Neural cell (in vitro differentiated cells): Measurements from ENCODE around the gene XXYLT1. TPM values are rescaled to one million over a fixed set of nuclear protein-coding genes. Genes with fewer than 3 reads are reported as not detected.

Experiments used
- H2AFZ ChIP-seq: fragments of 200-600, 300-800 bp; sonication (generic), shearing (Covaris generic); 2 replicates; pipeline ENCODE4 v1.6.0; 2014; ENCODE audit warnings: low read depth, mild to moderate bottlenecking, antibody characterized with exemption, low read length, moderate library complexity
- H3F3A ChIP-seq: fragments of 200-600 bp; shearing (Covaris generic); 2 replicates; pipeline ENCODE4 v1.6.1; 2016; ENCODE audit warnings: mild to moderate bottlenecking, moderate library complexity, mixed read lengths, antibody characterized with exemption, low read length; ENCODE audit not compliant: insufficient read depth, poor library complexity, severe bottlenecking
- H3K27ac ChIP-seq: fragments of 200-600, 300-800 bp; sonication (generic), shearing (Covaris generic); 2 replicates; pipeline ENCODE4 v1.5.1; 2014; ENCODE audit warnings: mild to moderate bottlenecking, low read length, moderate library complexity
- H3K27me3 ChIP-seq: fragments of 300-800, 200-600 bp; sonication (generic), shearing (Covaris generic); 2 replicates; pipeline ENCODE4 v1.6.0; 2014; ENCODE audit warnings: mild to moderate bottlenecking, low read depth, low read length, moderate library complexity; ENCODE audit not compliant: insufficient read depth
- H3K36me3 ChIP-seq: fragments of 300-800, 200-600 bp; sonication (generic), shearing (Covaris generic); 2 replicates; pipeline ENCODE4 v1.5.1; 2014; ENCODE audit warnings: mild to moderate bottlenecking, antibody characterized with exemption, low read length, moderate library complexity; ENCODE audit not compliant: insufficient read depth
- H3K4me2 ChIP-seq: fragments of 300-800, 200-600 bp; sonication (generic), shearing (Covaris generic); 2 replicates; pipeline ENCODE4 v1.6.0; 2014; ENCODE audit warnings: mild to moderate bottlenecking, low read length
- H3K4me3 ChIP-seq: fragments of 300-800, 200-600 bp; sonication (generic), shearing (Covaris generic); 2 replicates; pipeline ENCODE4 v1.5.1; 2014; ENCODE audit warnings: mild to moderate bottlenecking, low read length, moderate library complexity
- H3K79me2 ChIP-seq: fragments of 200-600 bp; shearing (Covaris generic); replicated peaks from 2 replicates; pipeline ENCODE4 v1.6.0; 2014; ENCODE audit warnings: mild to moderate bottlenecking, low read length, moderate library complexity; ENCODE audit not compliant: insufficient read depth
- H3K9ac ChIP-seq: fragments of 300-800, 200-600 bp; sonication (generic), shearing (Covaris generic); 2 replicates; pipeline ENCODE4 v1.6.1; 2016; ENCODE audit warnings: mild to moderate bottlenecking, low read length, mixed read lengths
- H3K9me2 ChIP-seq: fragments of 200-600 bp; shearing (Covaris generic); 2 replicates; pipeline ENCODE4 v1.6.1; 2016; ENCODE audit warnings: mild to moderate bottlenecking, low read length, mixed read lengths; ENCODE audit not compliant: insufficient read depth
- H3K9me3 ChIP-seq: fragments of 200-600, 300-800 bp; sonication (generic), shearing (Covaris generic); 2 replicates; pipeline ENCODE4 v1.6.1; 2016; ENCODE audit warnings: mild to moderate bottlenecking, mixed run types, low read length, moderate library complexity, mixed read lengths
- H4K20me1 ChIP-seq: fragments of 200-600 bp; shearing (Covaris generic); 2 replicates; pipeline ENCODE4 v1.6.1; 2016; ENCODE audit warnings: mild to moderate bottlenecking, mixed run types; ENCODE audit not compliant: insufficient read depth
- EP300 ChIP-seq: fragments of 450-650 bp; conservative IDR thresholded peaks from 2 replicates; pipeline ENCODE4 v1.6.1; 2014; ENCODE audit warnings: antibody characterized with exemption, mild to moderate bottlenecking, moderate library complexity; ENCODE audit not compliant: poor library complexity, severe bottlenecking
- EZH2 ChIP-seq: fragments of 200-600, 300-800 bp; shearing (Covaris generic), sonication (generic); IDR thresholded peaks from 2 replicates; pipeline ENCODE4 v1.6.1; 2014; ENCODE audit warnings: antibody characterized with exemption, low read length, borderline replicate concordance, mild to moderate bottlenecking; ENCODE audit not compliant: insufficient read depth, poor library complexity, severe bottlenecking
- MXI1 ChIP-seq: fragments of 450-650 bp; conservative IDR thresholded peaks from 2 replicates; pipeline ENCODE4 v1.6.1; 2014; ENCODE audit warnings: antibody characterized with exemption, mild to moderate bottlenecking; ENCODE audit not compliant: poor library complexity, severe bottlenecking
- POLR2AphosphoS5 ChIP-seq: IDR thresholded peaks from 2 replicates; pipeline ENCODE4 v1.6.1; 2012
- RAD21 ChIP-seq: fragments of 450-650 bp; conservative IDR thresholded peaks from 2 replicates; pipeline ENCODE4 v1.6.1; 2014; ENCODE audit warnings: antibody characterized with exemption, mild to moderate bottlenecking, moderate library complexity
- SMC3 ChIP-seq: fragments of 450-650 bp; conservative IDR thresholded peaks from 2 replicates; pipeline ENCODE4 v1.6.1; 2014; ENCODE audit warnings: antibody characterized with exemption, mild to moderate bottlenecking, moderate library complexity; ENCODE audit not compliant: poor library complexity
- TAF1 ChIP-seq: IDR thresholded peaks from 2 replicates; pipeline ENCODE4 v1.6.1; 2012; ENCODE audit warnings: low read depth
- polyA plus RNA-seq: library from polyadenylated mRNA; depleted of rRNA; stranded (reverse); fragments of >200 nt; gene quantifications from 2 replicates; pipeline ENCODE4 v1.2.3, GENCODE V29; 2014
- TF ChIP-seq, protein P1 (sequence below): IDR thresholded peaks from 2 replicates; pipeline ENCODE4 v1.6.1; 2012; ENCODE audit warnings: borderline replicate concordance
- TF ChIP-seq, protein P2 (sequence below): fragments of 450-650 bp; IDR thresholded peaks from 2 replicates; pipeline ENCODE4 v1.5.1; 2014; ENCODE audit warnings: antibody characterized with exemption, mild to moderate bottlenecking, moderate library complexity; ENCODE audit not compliant: poor library complexity, severe bottlenecking

XXYLT1 gene
- polyA plus RNA-seq, 1 donor from 2014 or later, result 25.4 TPM

- H3F3A ChIP-seq, result no peaks in the 10 kb centered on the region
- no peak overlapping the region for H3K4me3 ChIP-seq
- H3K4me2 ChIP-seq, result no peak overlapping the region
- H3K9me2 ChIP-seq, result no peaks in the 10 kb centered on the region
- H3K79me2 ChIP-seq, result no peaks in the 10 kb centered on the region
- no peak overlapping the region for H2AFZ ChIP-seq
- no peak overlapping the region for H3K27ac ChIP-seq
- H3K27me3 ChIP-seq, result no peaks in the 10 kb centered on the region
- no peak overlapping the region for H3K9ac ChIP-seq
- H3K9me3 ChIP-seq, result no peaks in the 10 kb centered on the region
- no peak for TF ChIP-seq RAD21
- no peak for TF ChIP-seq POLR2AphosphoS5
- TF ChIP-seq MXI1, result no peak
- TF ChIP-seq, protein P1, sequence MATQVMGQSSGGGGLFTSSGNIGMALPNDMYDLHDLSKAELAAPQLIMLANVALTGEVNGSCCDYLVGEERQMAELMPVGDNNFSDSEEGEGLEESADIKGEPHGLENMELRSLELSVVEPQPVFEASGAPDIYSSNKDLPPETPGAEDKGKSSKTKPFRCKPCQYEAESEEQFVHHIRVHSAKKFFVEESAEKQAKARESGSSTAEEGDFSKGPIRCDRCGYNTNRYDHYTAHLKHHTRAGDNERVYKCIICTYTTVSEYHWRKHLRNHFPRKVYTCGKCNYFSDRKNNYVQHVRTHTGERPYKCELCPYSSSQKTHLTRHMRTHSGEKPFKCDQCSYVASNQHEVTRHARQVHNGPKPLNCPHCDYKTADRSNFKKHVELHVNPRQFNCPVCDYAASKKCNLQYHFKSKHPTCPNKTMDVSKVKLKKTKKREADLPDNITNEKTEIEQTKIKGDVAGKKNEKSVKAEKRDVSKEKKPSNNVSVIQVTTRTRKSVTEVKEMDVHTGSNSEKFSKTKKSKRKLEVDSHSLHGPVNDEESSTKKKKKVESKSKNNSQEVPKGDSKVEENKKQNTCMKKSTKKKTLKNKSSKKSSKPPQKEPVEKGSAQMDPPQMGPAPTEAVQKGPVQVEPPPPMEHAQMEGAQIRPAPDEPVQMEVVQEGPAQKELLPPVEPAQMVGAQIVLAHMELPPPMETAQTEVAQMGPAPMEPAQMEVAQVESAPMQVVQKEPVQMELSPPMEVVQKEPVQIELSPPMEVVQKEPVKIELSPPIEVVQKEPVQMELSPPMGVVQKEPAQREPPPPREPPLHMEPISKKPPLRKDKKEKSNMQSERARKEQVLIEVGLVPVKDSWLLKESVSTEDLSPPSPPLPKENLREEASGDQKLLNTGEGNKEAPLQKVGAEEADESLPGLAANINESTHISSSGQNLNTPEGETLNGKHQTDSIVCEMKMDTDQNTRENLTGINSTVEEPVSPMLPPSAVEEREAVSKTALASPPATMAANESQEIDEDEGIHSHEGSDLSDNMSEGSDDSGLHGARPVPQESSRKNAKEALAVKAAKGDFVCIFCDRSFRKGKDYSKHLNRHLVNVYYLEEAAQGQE, result no peak
- no peak for TF ChIP-seq EZH2
- TF ChIP-seq TAF1, result no peak
- TF ChIP-seq, protein P2, sequence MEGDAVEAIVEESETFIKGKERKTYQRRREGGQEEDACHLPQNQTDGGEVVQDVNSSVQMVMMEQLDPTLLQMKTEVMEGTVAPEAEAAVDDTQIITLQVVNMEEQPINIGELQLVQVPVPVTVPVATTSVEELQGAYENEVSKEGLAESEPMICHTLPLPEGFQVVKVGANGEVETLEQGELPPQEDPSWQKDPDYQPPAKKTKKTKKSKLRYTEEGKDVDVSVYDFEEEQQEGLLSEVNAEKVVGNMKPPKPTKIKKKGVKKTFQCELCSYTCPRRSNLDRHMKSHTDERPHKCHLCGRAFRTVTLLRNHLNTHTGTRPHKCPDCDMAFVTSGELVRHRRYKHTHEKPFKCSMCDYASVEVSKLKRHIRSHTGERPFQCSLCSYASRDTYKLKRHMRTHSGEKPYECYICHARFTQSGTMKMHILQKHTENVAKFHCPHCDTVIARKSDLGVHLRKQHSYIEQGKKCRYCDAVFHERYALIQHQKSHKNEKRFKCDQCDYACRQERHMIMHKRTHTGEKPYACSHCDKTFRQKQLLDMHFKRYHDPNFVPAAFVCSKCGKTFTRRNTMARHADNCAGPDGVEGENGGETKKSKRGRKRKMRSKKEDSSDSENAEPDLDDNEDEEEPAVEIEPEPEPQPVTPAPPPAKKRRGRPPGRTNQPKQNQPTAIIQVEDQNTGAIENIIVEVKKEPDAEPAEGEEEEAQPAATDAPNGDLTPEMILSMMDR, result no peak
- no peak for TF ChIP-seq SMC3
- no peak for TF ChIP-seq EP300
- H4K20me1 ChIP-seq, result no peaks in the 10 kb centered on the region
- H3K36me3 ChIP-seq, result no peaks in the 10 kb centered on the region
These were observed 90.4 kb downstream of the XXYLT1 start for GRCh38 chr3:195180490-195181112.

DNA sequence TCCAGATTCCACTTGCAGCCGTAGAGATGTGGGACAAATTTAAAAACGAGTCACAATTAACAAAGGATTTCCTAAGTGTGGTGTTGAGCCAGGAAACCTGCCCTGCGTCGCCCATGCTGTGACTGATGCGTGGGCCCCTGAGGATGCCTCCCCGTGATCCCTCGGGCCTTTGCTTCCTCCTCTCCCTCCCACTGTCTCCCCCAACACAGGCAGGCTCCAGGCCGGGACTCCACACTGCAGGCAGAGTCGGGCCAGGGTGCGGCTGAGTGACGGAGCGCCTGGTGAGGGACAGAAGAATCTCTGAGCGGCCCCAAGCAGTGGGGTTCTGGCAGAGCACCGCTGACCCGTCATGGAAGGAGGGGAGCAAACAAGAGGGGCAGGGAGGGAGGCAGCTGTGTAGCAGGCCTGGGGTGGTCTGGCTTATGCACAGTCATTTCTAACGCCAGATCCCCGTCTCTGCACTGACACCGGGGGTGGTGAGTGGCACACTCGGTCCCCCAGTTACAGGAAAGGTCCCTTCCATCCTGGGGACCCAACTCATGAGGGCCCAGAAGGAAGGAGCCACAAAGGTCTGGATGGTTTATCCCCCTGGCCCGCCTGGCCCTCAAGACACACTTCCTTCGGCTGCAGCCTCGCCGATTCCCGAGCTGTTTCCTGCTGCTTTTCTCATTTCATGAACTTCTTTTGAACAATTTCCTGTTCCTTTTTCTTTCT, 91.0 kb downstream of the XXYLT1 start:
- no peaks in the 10 kb centered on the region for H3F3A ChIP-seq
- no peak overlapping the region for H3K27ac ChIP-seq
- H3K9me2 ChIP-seq, result no peaks in the 10 kb centered on the region
- no peak overlapping the region for H3K4me2 ChIP-seq
- H3K79me2 ChIP-seq, result no peaks in the 10 kb centered on the region
- H3K4me3 ChIP-seq, result no peak overlapping the region
- H3K9ac ChIP-seq, result no peak overlapping the region
- no peaks in the 10 kb centered on the region for H3K27me3 ChIP-seq
- H2AFZ ChIP-seq, result no peak overlapping the region
- no peaks in the 10 kb centered on the region for H3K9me3 ChIP-seq
- H4K20me1 ChIP-seq, result no peaks in the 10 kb centered on the region
- TF ChIP-seq, protein P2, result no peak
- no peak for TF ChIP-seq RAD21
- TF ChIP-seq SMC3, result no peak
- TF ChIP-seq EZH2, result no peak
- TF ChIP-seq, protein P1, result no peak
- TF ChIP-seq TAF1, result no peak
- no peak for TF ChIP-seq MXI1
- TF ChIP-seq POLR2AphosphoS5, result no peak
- TF ChIP-seq EP300, result no peak
- no peaks in the 10 kb centered on the region for H3K36me3 ChIP-seq
